ENCODE data around the gene PIK3CD.
"Not testable (repeated sequence)": the region's sequence is repeated elsewhere in the genome, so short reads cannot be mapped to it uniquely, and the experiment has no call there.

Gene PIK3CD

DNA sequence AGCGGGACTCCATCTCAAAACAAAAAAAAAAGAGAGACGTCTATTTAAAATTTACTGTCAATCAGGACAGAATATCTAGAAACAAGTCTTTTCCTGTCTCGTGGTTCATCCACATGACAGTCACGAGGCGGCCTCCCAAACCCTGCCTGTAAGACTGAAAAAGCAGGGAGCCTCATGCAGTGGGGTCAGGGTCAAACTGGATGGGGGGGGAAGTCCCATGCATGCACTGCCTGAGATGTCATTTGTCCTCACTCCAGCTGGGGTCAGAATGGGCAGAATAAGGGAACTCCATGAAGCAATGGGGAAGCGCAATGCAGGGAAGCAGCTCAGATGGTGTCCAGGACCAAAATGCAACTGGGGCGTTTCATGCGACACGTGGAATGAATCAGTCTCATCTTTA is 85.5 kb downstream of the PIK3CD start:
- no peak for DNase-seq

DNA sequence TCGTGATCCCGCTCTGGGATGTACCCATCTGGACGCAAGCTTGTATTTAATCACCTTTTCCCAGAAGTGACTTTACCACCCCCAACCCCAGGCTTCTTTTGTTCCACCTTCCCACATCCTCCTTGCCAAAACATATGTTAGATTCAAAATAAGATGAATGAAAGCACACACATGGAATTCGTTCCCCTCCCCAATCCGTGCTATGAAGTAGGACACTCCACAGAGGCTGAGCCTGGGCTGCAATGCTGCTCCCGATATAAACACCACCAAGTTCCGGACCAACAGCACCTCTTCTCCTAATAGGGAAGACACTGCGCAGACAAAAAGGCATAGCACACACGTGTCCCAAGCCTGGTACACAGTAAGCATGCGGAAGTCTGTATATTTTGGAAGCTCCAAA is 86.1 kb downstream of the PIK3CD start:
- no peak for DNase-seq

DNA sequence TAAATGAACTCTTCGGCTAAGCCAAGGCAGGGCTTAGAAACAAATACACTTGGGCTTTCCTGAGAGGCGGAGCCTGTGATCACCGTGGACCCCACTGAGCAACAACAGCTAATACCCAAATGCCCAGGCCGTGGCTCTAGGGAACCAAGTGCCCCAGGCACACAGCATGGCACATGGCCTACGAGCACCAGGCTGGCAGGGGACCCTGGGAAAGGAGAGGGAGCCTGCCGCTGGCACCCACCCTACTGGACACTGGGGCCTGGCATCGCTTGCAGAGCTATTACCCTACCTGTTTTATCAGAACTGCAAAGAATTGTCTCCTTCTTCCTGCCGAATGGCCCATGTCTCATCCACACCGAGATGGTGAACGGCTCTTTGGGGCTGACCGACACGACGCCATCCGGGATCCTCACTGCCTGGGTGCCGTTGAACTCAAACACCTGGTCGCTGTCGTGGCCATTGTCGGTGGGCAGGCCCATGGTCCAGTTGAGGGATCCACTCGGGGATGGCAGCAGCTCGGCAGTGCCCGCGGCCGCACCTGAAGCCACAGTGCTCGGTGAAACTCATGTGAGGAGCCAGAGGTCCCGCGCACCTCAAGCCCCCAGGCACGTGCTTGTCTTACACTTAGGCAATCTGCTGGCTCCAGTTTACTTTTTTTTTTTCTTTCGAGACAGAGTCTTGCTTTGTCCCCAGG is 92.7 kb downstream of the PIK3CD start:
- DNase-seq = no peak

DNA sequence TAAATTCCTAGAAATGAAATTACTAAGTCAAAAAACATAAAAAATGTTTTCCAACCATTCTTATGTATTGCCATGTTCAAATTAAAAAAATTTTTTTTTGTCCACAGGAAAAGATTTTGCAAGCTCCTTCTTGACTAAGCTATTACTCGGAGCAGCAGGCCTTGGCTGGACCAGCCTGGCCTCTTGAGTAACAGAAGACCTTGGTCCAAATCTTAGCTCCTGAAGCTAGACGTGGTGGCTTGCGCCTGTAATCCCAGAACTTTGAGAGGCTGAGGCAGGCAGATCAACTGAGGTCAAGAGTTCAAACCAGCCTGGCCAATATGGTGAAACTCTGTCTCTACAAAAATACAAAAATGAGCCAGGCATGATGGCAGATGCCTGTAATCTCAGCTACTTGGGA is 94.7 kb downstream of the PIK3CD start:
- no peak for DNase-seq

DNA sequence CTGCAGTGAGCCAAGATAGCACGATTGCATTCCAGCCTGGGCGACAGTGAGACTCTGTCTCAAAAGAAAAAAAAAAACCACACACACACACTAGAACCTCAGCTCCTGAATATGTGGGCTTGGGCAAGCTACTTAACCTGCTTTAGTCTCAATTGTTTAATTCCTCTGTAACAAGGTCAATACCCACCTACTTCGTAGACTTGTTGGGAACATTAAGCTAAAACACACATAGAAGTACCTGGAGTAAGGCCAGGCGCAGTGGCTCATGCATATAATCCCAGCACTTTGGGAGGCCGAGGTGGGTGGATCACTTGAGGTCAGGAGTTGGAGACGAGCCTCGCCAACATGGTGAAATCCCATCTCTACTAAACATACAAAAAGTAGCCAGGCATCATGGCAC is 95.1 kb downstream of the PIK3CD start:
- DNase-seq = no peak

DNA sequence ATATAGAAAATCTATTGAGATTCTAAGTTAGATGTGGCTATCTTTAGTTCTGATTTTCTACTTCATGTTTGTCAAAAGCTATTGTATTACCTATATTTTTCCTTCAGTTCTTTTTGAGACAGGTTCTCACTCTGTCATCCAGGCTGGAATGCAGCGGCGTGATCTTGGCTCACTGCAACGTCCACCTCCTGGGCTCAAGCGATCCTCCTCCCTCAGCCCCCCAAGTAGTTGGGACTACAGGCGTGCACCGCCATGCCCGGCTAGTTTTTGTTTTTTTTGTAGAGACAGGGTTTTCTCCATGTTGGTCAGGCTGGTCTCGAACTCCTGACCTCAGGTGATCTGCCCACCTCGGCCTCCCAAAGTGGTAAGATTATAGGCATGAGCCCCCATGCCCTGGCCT is 96.9 kb downstream of the PIK3CD start:
- not testable (repeated sequence) for DNase-seq

DNA sequence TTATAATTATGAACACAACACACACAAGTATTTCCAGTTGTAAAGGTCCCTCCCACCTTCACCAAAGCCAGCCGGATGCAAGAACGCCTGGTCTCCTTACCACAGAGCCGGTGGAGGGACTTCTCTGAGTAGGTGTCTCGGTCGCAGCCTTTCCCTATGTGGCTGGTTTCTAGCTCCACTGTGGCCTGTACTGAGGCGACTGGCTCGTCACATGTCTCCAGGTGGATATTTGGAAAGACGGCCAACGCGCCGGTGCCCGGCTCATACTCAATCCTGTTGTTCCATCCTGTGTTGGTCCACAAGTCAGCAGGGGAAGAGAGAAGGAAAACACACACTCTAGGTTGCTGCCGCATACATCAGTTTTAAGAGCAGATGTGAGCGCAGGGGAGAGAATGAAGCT is 97.8 kb downstream of the PIK3CD start:
- DNase-seq = no peak

DNA sequence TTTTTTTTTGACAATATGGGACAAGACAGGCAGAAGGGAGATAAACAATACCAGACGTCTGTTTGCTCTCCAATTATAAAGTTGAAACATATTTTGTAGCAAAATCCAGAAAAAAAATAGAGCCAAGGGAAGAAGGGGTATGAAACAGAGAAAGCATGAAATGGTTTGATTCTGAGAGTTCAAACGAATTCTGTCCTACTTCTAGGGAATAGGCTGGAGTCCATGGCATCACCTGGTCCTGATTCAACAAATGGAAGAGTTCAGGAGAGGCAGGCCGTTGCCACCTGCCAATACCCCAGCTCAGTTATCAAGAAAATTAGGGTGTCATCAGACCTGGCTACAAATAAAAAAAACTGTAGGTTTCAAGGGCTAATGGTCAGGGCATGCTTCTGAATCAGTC is 100.4 kb downstream of the PIK3CD start:
- DNase-seq = no peak

DNA sequence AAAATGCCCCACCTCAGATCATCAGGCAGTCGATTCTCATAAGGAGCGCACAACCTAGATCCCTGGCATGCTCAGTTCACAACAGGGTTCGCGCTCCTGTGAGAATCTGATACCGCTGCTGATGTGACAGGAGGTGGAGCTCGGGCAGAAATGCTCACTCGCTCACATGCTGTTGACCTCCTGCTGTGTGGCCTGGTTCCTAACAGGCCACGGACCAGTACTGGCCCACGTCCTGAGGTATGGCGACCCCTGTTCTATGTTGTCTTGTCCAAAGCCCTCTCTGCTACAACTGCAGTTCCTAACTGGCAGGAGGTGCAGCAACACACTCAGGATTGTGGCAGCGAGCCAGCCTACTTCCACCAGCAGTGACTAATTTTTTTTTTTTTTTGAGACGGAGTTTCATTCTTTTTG is 101.6 kb downstream of the PIK3CD start:
- DNase-seq = no peak

DNA sequence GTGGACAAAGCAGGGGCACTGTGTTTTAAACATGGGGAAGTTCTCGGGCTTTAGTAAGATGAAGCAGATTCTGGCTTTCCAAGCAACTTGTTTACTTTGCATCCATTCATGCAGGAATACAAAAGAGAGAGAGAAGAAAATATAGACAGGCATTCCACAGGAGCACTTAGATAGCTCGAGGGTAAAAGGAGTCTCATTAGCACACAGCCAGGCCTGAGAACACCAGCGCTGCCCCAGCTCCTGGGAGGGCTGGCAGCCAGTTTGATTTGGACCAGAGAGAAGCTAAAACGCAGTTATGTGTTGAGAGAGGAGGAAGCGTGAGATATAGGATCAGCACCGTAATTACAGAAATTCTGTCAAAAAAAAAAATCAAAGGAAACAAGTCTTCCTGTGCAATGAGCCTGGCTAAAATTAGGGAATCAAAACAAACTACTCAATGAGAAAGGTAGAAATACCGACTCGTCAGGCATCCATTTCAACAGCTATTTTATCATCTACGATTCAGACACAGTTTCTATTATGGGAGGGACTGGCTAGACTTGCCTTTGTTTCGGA is 104.0 kb downstream of the PIK3CD start:
- no peak for DNase-seq

DNA sequence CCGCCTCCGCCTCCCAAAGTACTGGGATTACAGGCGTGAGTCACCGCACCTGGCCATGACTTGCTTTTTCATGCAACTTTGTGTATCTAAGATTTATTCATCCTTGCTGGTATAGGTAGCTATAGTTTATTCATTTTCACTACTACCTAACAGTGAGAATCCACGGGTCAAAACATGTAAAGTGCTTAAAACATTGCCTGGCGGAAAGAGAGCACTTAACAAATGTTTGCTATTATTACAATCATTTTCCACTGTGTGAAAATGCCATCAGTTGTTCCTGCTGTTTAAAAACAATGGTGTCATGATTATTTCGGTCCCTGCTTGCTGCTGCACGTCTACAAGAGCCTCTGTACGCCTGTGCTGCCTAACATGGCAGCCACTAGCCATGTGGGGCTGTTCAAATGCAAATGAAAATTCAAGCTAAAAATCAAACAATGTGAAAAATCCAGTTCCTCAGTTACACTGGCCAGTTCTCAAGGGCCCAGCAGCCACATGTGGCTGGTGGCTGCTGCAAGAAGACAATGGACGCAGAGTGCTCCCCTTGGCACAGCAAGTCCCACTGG is 107.1 kb downstream of the PIK3CD start:
- no peak for DNase-seq

DNA sequence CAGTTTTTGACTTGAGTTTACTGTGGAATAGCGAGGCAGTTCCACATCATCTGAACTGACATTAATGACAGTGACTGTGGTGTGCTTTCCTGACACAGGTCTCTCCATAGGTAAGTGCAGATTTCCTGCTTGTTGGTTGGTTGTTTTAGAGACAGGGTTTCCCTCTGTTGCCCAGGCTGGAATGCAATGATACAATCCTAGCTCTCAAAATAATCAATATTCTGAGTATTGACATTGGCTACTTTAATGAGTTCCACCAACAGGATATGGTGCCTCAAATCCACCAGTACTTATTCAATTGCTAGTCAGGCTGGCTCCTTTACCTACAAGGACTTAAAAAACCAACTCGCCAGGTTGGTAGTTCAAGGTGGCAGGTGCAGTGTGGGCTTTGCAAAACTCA is 108.4 kb downstream of the PIK3CD start:
- no peak for DNase-seq

DNA sequence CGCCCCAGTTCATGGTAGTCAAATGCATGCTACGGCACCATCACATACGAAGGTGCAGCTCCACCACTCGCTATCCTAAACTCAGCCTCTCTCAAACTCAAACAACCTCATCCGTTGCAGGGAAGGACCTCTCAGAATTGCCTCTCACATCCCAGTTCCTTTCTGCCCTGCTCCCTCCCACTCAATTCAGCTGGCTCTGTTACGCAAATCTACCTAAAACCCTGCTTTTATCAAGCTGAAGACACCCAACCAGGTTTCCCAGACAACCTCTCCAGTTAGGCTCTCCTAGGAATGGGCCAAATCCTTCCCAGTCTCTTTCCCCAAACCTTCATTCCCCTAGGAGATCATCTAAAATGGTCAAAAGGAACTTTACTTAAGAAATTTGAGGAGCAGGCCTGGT is 109.3 kb downstream of the PIK3CD start:
- no peak for DNase-seq

DNA sequence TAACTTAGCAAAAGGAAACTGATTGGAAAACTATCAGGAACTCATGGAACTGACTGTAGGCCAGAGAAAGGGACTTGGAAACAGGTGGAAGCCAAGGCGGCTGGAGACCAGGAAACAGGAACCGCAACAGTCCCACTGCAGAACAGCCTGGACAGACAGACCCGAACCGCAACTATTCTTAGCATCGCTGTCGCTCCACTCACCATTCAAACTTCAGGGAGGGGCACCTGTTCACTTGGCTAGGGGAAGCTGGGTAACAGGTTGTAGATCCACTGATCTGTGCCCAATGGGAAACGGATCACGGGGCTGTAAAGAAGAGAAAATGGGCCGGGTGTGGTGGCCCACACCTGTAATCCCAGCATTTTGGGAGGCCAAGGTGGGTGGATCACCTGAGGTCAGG is 110.3 kb downstream of the PIK3CD start:
- no peak for DNase-seq

DNA sequence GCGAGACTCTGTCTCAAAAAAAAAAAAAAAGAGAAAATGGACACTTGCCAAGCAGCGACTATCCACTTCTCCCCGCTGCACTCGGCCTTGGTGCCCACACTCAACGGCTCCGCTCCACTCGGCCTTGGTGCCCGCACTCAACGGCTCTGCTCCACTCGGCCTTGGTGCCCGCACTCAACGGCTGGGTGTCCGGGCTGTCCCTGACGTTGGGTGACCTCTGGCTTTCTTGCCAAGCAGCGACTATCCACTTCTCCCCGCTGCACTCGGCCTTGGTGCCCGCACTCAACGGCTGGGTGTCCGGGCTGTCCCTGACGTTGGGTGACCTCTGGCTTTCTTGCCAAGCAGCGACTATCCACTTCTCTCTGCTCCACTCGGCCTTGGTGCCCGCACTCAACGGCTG is 110.9 kb downstream of the PIK3CD start:
- not testable (repeated sequence) for DNase-seq

DNA sequence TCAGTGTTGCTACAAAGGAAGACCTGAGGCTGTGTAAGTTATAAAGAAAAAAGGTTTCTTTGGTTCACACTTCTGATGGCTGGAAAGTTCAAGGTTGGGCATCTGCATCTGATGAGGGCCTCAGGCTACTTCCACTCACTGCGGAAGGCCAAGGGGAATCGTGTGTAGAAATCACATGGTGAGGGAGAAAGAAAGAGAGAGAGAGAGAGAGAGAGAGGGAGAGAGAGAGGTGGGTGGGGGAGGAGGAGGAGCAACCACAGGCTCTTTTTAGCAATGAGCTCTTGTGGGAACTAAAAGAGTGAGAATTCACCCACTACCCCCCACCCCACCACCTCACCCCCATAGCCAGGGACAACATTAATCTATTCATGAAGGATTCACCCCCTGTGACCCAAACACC is 112.4 kb downstream of the PIK3CD start:
- DNase-seq = no peak

DNA sequence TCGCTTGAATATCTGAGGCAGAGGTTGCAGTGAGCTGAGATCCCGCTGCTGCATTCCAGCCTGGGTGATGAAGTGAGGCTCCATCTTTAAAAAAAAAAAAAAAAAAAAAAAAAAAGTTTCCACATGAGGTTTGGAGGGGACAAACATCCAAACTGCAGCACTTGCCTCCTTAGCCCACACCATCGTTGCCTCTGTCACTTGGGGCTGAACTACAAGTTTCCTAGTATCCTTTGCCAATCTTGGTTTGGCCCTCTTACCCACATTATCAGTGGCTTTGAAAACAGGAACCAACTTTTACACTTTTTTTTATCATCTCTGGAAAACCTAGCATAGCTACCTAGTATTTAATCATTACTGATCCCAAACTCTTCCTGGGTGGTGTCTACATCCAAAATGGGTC is 113.0 kb downstream of the PIK3CD start:
- DNase-seq = no peak

DNA sequence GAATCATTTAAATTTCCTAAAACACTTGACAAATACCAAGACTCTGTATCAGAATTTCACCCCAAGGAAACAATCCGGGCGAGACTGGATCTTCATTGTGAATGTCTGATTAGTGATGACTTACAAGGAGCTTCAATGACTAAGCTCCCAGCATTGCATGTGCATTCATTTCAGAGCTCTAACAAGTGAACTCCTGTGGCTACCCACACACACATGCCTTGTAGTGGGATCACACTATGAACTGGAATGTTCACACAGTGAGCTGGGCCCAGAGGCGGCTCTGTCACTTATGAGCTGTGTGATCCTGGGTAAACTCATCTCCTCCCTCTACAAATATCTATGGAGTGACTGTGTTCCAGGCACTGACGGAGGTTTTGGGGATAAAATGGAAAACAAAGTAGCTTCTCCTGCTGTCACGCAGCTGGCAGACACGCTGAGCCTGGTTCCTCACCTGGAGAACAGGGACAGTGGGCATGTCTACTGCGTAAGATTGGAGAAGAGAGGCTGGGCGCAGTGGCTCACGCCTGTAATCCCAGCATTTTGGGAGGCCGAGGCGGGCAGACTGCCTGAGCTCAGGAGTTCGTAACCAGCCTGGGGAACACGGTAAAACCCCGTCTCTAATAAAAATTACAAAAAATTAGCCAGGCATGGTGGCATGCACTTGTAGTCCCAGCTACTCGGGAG is 115.4 kb downstream of the PIK3CD start:
- DNase-seq = no peak

DNA sequence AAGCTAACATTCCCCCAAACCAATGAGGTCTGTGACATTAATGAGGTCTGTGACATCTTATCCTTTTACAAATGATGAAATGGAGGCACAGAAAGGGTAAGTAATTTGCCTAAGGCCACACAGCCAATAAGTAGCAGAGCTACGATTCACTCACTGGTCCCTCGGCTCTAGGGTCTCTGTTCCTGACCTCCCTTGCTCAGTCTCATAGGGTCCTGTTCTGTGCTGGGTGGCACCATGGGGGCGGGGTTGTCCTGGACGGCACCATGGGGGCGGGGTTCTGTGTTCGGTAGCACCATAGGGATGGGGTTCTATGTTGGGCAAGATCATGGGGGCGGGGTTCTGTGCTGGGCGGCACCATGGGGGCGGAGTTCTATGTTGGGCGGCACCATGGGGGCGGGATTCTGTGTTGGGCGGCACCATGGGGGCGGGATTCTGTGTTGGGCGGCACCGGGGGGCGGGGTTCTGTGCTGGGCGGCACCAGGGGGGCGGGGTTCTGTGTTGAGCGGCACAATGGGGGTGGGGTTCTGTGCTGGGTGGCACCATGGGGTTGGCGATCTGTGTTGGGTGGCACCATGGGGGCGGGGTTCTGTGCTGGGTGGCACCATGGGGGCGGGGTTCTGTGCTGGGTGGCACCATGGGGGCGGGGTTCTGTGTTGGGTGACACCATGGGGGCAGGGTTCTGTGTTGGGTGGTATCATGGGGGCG is 116.6 kb downstream of the PIK3CD start:
- DNase-seq = peak in 3 of 6 experiments; percentile 10 to 16 (median 13)

DNA sequence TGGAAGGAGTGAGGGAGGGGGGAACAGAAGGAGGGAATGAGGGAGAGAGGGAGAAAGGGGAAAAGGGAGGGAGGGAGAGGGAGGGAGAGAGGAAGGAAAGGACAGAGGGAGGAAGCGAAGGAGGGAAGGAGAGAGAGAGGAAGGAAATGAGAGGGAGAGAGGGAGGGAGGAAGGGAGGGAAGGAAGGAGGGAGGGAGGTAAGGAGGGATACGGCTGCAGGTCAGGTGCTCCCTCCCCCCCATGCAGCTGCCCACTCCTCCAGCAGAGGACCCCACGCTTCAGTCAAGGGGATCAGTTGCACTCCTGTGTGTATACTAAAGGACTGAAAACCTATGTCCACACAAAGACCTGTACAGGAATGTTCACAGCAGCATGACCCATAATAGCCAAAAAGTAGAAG is 117.5 kb downstream of the PIK3CD start:
- DNase-seq = no peak

DNA sequence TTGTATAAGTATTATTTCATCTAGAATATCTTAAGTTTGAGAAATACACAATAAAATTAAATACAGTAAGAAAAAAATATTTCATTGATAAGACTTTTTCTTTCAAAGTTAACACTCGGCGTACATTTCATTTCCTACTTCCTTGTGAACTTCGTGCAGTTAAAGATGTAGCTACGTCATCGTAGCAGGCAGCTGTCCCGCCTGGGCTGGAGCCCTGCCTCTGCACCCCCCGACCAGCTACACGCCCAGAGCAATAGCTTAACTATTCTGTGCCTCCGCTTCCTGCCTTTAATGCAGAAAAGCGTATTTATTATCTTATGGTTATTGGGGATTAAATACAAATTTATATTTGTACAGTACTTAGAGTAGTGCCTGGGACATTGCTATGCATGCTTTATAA is 118.8 kb downstream of the PIK3CD start:
- peak in 1 of 6 experiments; percentile 13 for DNase-seq

DNA sequence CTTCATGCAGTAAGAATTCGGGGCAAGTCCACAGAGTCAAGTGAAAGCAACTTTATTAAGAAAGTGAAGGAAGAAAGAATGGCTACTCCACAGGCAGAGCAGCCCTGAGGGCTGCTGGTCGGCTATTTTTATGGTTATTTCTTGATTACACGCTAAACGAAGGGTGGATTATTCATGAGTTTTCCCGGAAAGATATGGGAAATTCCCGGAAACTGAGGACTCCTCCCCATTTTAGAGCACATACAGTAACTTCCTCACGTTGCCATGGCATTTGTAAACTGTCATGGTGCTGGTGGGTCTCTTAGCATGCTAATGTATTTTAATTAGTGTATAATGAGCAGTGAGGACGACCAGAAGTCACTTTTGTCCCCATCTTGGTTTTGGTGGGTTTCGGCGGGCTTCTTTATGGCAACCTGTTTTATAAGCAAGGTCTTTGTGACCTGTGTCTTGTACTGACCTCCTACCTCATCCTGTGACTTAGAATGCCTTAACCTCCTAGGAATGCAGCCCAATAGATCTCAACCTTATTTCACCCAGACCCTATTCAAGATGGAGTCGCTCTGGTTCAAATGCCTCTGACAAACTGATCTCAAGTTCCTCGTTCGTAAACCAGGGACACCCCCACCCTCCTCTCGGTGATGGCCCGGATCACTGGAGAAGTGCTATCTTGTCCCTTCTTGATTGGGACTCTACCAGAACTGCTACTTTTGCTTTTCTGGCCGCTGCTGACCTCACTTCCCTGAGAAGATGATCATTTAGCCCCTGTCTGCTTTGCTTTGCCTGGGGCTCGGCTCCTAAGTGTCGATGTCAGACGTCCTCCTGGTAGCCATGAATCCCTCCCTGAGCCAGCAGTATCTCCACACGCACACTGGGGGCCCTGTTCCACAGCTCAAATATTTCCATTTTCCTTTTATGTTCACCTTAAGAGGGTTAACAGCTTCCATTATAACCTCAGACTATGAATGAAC is 123.5 kb downstream of the PIK3CD start:
- DNase-seq = no peak
